ENCODE results near the gene TACC2.

TACC2 gene

DNA sequence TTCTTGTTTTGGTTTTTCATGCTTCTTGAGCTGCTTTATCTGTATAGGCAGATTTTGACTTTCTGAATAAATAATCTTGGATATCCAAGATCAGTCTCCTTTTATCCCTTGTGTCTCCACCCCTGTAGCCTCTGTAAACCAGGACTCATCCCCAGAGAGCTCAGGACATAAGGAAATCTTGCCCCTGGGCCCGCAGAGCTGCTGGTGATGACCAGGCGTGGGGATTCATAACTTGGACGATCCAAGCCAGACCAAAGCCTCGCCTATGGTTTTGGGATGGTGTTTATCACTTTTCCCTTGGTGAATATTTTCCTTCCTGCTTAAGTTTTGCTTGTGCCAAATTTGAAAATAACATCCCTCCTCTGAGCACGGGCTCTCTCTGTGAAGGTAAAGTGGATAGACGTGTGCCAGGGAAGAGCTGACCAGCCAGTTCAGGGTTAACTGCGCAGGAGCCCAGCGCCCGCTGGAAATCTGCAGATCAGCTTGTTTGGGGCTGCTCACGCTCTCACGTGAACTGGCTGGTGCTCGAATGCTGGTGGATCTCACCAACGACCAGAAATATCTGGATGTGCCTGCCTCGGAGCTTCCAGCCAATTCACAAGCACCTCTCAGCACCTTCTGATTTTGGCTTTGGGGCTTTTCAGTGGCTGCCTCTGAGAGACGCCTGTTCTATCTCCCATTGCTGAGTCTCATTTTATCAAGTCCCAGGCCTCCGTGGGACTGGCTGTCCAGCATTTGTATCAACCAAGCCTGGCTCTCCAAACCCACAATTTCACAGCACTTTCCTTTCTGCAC is 150.1 kb downstream of the TACC2 start:
- Histone ChIP-seq H3K9me3 (ENCODE audit: low read length) (no peaks in the 10 kb centered on the region), H3K27me3 (ENCODE audit: control insufficient read depth in 1 of 2, insufficient read depth in 2 of 2, low read length in 2 of 2) (no peaks in the 10 kb centered on the region), H3K36me3 (ENCODE audit: insufficient read depth, low read length) (peaks cover 16% of the 10 kb centered on the region), H3K4me3 (ENCODE audit: low read depth in 1 of 2, low read length in 2 of 2) (peak overlapping the region in 1 of 2 donors; percentile 22), H3K4me1 (ENCODE audit: insufficient read depth, low read length) (peaks cover 47% of the 10 kb centered on the region), H3K27ac (ENCODE audit: low read depth, low read length) (peak overlapping the region; percentile 79), H3K9ac (ENCODE audit: low read length) (peak overlapping the region; percentile 28)

- peak overlapping the region in 1 of 2 donors; percentile 22 for H3K4me3 ChIP-seq (ENCODE audit: low read depth in 1 of 2, low read length in 2 of 2)
- H3K9ac ChIP-seq (ENCODE audit: low read length): peak overlapping the region; percentile 28
- no peaks in the 10 kb centered on the region for H3K27me3 ChIP-seq (ENCODE audit: control insufficient read depth in 1 of 2, insufficient read depth in 2 of 2, low read length in 2 of 2)
- H3K9me3 ChIP-seq (ENCODE audit: low read length): no peaks in the 10 kb centered on the region
- peak overlapping the region; percentile 79 for H3K27ac ChIP-seq (ENCODE audit: low read depth, low read length)
- peaks cover 19% of the 10 kb centered on the region for H3K36me3 ChIP-seq (ENCODE audit: insufficient read depth, low read length)
- peaks cover 50% of the 10 kb centered on the region for H3K4me1 ChIP-seq (ENCODE audit: insufficient read depth, low read length)
These were observed 150.7 kb downstream of the TACC2 start for GRCh38 chr10:122139627-122140170.

DNA sequence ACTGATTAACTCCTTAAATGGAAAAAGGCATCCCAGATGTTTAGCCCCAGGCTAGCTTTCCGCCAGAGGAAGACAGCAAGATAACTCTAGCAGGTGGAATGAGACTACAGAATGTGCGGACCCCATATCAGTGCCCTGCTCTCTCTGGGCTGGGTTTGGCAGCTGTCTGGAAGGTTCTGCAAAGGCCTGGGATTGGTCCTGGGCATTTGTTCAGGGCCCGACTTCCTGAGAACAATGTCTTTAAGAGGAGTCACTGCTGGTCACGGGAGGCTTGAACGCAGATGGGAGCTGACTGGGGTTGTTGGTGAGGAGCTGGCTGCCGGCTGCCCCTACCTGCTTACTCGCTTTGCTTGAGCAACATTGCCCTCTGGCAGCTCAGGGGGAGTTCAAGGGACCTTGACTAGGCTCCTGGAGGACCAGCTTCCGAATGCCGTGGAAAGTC is 151.5 kb downstream of the TACC2 start:
- H3K9ac ChIP-seq (ENCODE audit: low read length): peak overlapping the region; percentile 7
- H3K27me3 ChIP-seq (ENCODE audit: control insufficient read depth in 1 of 2, insufficient read depth in 2 of 2, low read length in 2 of 2): no peaks in the 10 kb centered on the region
- peaks cover 4% of the 10 kb centered on the region for H3K9me3 ChIP-seq (ENCODE audit: low read length)
- peaks cover 50% of the 10 kb centered on the region for H3K4me1 ChIP-seq (ENCODE audit: insufficient read depth, low read length)
- H3K36me3 ChIP-seq (ENCODE audit: insufficient read depth, low read length): peaks cover 19% of the 10 kb centered on the region
- peak overlapping the region in 1 of 2 donors; percentile 5 for H3K4me3 ChIP-seq (ENCODE audit: low read depth in 1 of 2, low read length in 2 of 2)
- H3K27ac ChIP-seq (ENCODE audit: low read depth, low read length): peak overlapping the region; percentile 76

- peak overlapping the region; percentile 7 for H3K9ac ChIP-seq (ENCODE audit: low read length)
- H3K4me3 ChIP-seq (ENCODE audit: low read depth in 1 of 2, low read length in 2 of 2): peak overlapping the region in 1 of 2 donors; percentile 18
- H3K4me1 ChIP-seq (ENCODE audit: insufficient read depth, low read length): peaks cover 50% of the 10 kb centered on the region
- H3K27me3 ChIP-seq (ENCODE audit: control insufficient read depth in 1 of 2, insufficient read depth in 2 of 2, low read length in 2 of 2): no peaks in the 10 kb centered on the region
- peaks cover 4% of the 10 kb centered on the region for H3K9me3 ChIP-seq (ENCODE audit: low read length)
- peaks cover 17% of the 10 kb centered on the region for H3K36me3 ChIP-seq (ENCODE audit: insufficient read depth, low read length)
- H3K27ac ChIP-seq (ENCODE audit: low read depth, low read length): peak overlapping the region; percentile 76
These were observed 152.1 kb downstream of the TACC2 start for GRCh38 chr10:122140941-122141623.

DNA sequence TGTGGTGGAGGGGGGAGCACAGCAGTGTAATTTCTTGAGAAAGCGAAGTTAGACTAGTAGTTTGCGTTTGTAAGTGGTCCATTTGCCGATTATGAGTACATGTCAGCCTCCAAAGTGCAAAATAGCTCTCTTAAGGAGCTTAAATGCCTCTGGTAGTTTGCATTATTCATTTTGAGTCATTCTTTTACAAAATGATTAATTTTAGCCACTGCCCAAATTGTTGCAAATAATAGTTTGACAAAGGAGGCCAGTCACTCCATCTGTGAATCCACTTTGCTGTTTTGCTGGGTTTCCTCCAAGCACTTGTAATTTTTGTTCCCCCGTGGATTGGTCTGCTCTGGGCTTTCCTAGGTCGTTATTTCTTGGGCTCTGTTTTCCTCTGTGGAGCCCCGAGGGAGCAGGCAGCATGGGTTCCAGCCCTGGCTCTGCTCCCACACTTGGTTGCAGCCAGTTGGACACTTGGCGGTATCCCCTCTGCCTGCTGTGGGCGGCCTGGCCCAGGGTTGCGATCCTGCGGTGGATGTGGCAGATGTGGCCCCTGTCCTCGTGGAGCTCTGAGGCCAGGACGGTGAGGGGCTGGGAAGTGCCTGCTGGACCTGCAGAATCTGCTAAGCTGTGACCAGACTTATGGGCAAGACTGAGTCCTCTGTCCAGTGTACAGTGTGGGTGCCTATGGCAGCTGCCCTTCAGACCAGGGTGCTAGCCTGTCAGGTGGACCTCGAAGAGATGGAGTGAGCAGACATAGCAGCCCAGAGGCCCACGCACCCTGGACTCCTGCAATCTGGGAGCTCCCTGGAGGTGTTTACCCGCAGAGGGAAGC is 153.1 kb downstream of the TACC2 start:
- Histone ChIP-seq H3K4me3 (ENCODE audit: low read depth in 1 of 2, low read length in 2 of 2) (peak overlapping the region in 1 of 2 donors; percentile 18), H3K27ac (ENCODE audit: low read depth, low read length) (peak overlapping the region; percentile 76)

GRCh38 chr10:122142641-122143237 is 153.8 kb downstream of the TACC2 start:
- Histone ChIP-seq H3K27me3 (ENCODE audit: control insufficient read depth in 1 of 2, insufficient read depth in 2 of 2, low read length in 2 of 2) (no peaks in the 10 kb centered on the region), H3K36me3 (ENCODE audit: insufficient read depth, low read length) (peaks cover 17% of the 10 kb centered on the region), H3K4me1 (ENCODE audit: insufficient read depth, low read length) (peaks cover 50% of the 10 kb centered on the region), H3K4me3 (ENCODE audit: low read depth in 1 of 2, low read length in 2 of 2) (peak overlapping the region in 1 of 2 donors; percentile 10), H3K9me3 (ENCODE audit: low read length) (peaks cover 4% of the 10 kb centered on the region), H3K27ac (ENCODE audit: low read depth, low read length) (peak overlapping the region; percentile 76), H3K9ac (ENCODE audit: low read length) (no peak overlapping the region)

More for the DNA sequence above, 153.1 kb downstream of the TACC2 start:
- Histone ChIP-seq H3K4me1 (ENCODE audit: insufficient read depth, low read length) (peaks cover 50% of the 10 kb centered on the region), H3K27me3 (ENCODE audit: control insufficient read depth in 1 of 2, insufficient read depth in 2 of 2, low read length in 2 of 2) (no peaks in the 10 kb centered on the region), H3K9ac (ENCODE audit: low read length) (no peak overlapping the region), H3K36me3 (ENCODE audit: insufficient read depth, low read length) (peaks cover 17% of the 10 kb centered on the region), H3K9me3 (ENCODE audit: low read length) (peaks cover 4% of the 10 kb centered on the region)

DNA sequence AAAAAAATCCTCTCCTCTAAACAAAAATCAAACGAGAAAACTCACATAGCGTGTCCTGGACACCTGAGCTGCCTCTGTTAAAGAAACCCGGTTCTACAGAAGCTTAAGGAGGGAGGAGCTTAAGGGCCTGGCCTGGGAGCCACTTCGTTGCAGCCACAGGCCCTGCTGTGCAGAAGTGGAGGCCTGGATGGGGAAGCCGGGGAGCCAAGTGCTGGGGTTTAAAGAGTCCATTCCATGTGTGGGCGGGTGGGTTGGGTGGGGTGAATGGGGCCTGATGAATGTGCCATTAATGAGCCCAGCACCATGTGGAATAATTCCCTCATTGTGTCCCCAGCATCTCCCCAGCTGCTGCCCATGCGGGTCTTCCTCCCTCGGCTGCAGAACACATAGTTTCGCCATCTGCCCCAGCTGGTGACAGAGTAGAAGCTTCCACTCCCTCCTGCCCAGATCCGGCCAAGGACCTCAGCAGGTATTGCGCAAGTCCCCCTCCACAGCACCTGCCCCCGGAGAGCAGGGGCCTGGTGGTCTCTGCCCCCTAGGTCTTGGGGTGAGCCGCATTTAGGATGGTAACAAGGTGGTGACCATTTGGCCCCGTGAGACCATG is 154.4 kb downstream of the TACC2 start:
- Histone ChIP-seq H3K27me3 (ENCODE audit: control insufficient read depth in 1 of 2, insufficient read depth in 2 of 2, low read length in 2 of 2) (no peaks in the 10 kb centered on the region), H3K27ac (ENCODE audit: low read depth, low read length) (no peak overlapping the region), H3K4me3 (ENCODE audit: low read depth in 1 of 2, low read length in 2 of 2) (no peak overlapping the region), H3K4me1 (ENCODE audit: insufficient read depth, low read length) (peaks cover 50% of the 10 kb centered on the region), H3K36me3 (ENCODE audit: insufficient read depth, low read length) (peaks cover 18% of the 10 kb centered on the region), H3K9me3 (ENCODE audit: low read length) (peaks cover 4% of the 10 kb centered on the region), H3K9ac (ENCODE audit: low read length) (no peak overlapping the region)

DNA sequence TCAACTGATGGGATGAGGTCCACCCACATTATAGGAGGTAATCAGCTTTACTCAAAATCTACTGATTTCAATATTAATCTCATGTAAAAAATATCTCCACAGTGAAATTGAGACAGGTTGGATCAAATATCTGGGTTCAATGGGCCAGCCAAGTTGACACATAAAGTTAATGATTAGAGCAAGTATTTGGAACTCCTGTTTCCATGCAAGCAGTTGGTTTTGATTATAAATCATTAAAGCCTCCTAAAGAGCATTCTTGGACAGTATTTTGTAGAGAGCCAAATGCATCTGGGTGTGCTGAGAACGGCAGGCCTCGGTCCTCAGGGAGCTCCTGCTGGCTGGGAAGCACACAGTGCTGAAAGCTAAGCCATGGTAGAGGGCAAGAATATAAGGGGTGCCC is 155.2 kb downstream of the TACC2 start:
- Histone ChIP-seq H3K36me3 (ENCODE audit: insufficient read depth, low read length) (peaks cover 22% of the 10 kb centered on the region), H3K9me3 (ENCODE audit: low read length) (peaks cover 4% of the 10 kb centered on the region), H3K4me3 (ENCODE audit: low read depth in 1 of 2, low read length in 2 of 2) (no peak overlapping the region), H3K27ac (ENCODE audit: low read depth, low read length) (no peak overlapping the region), H3K9ac (ENCODE audit: low read length) (no peak overlapping the region), H3K4me1 (ENCODE audit: insufficient read depth, low read length) (peaks cover 50% of the 10 kb centered on the region), H3K27me3 (ENCODE audit: control insufficient read depth in 1 of 2, insufficient read depth in 2 of 2, low read length in 2 of 2) (no peaks in the 10 kb centered on the region)

DNA sequence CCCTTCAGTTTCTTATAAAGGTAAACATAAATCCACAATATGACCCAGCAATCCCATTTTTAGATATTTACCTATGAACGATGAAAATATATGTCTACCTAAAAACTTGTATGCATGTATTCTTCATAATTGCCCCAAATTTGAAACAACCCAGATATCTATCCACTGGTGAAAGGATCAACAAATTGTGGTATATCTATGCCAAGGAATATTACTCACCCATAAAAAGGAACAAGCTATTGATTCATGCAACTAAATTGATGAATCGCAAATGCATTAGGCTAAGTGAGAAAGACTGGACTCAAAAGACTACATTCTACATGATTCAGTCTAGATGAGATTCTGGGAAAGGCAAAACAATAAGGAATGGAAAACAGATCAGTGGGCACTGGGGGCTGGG is 156.2 kb downstream of the TACC2 start:
- no peak overlapping the region for H3K9ac ChIP-seq (ENCODE audit: low read length)
- peaks cover 22% of the 10 kb centered on the region for H3K36me3 ChIP-seq (ENCODE audit: insufficient read depth, low read length)
- H3K27ac ChIP-seq (ENCODE audit: low read depth, low read length): no peak overlapping the region
- H3K4me3 ChIP-seq (ENCODE audit: low read depth in 1 of 2, low read length in 2 of 2): no peak overlapping the region
- no peaks in the 10 kb centered on the region for H3K27me3 ChIP-seq (ENCODE audit: control insufficient read depth in 1 of 2, insufficient read depth in 2 of 2, low read length in 2 of 2)
- peaks cover 4% of the 10 kb centered on the region for H3K9me3 ChIP-seq (ENCODE audit: low read length)
- peaks cover 48% of the 10 kb centered on the region for H3K4me1 ChIP-seq (ENCODE audit: insufficient read depth, low read length)

DNA sequence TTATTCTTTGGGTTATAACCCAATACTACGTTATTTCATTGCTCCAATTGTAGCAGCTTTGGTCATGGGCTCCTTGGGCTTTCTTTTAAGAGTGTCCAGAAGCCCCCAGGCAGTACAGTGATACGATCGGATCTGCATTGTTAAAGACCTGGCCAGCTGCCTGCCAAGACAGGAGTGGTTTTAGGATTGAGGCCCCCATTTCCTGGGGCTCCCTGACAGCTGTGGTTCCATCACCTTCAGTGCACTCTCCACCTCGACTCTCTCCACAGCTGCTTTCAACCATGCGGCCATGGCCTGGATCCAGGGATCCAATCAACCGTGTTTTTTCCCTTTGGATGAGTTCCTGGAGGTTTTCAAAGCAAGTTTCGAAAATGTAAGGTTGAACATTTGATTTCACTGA is 158.7 kb downstream of the TACC2 start:
- Histone ChIP-seq H3K27ac (ENCODE audit: low read depth, low read length) (no peak overlapping the region), H3K4me3 (ENCODE audit: low read depth in 1 of 2, low read length in 2 of 2) (no peak overlapping the region), H3K4me1 (ENCODE audit: insufficient read depth, low read length) (peaks cover 47% of the 10 kb centered on the region), H3K27me3 (ENCODE audit: control insufficient read depth in 1 of 2, insufficient read depth in 2 of 2, low read length in 2 of 2) (no peaks in the 10 kb centered on the region), H3K9ac (ENCODE audit: low read length) (no peak overlapping the region), H3K36me3 (ENCODE audit: insufficient read depth, low read length) (peaks cover 22% of the 10 kb centered on the region), H3K9me3 (ENCODE audit: low read length) (peaks cover 4% of the 10 kb centered on the region)
